Fibroblast of mammary gland (primary cell): ENCODE results near the gene EPHA4.
"Not testable (repeated sequence)": the region's sequence is repeated elsewhere in the genome, so short reads cannot be mapped to it uniquely, and the experiment has no call there.

Experiments
- DNase-seq: peaks from one replicate; pipeline ENCODE4 v3.0.0-alpha.2; 2010; ENCODE audit warnings: low read depth
- H3K4me3 ChIP-seq: 2 replicates; pipeline ENCODE4 v1.5.1; 2011; ENCODE audit warnings: low read depth, mild to moderate bottlenecking, low read length, moderate library complexity; ENCODE audit not compliant: control insufficient read depth
- CTCF ChIP-seq: conservative IDR thresholded peaks from 2 replicates; pipeline ENCODE4 v1.5.1; 2011; ENCODE audit warnings: low read depth, low read length, inconsistent platforms; ENCODE audit not compliant: control insufficient read depth, insufficient read depth

EPHA4 gene

GRCh38 chr2:221515864-221516263, 56.2 kb downstream of the EPHA4 start:
- no peak for TF ChIP-seq CTCF
- DNase-seq: no peak
- H3K4me3 ChIP-seq: no peak overlapping the region

- DNase-seq: no peak
- H3K4me3 ChIP-seq: no peak overlapping the region
- no peak for TF ChIP-seq CTCF
These were observed 57.6 kb downstream of the EPHA4 start for GRCh38 chr2:221514305-221515040.

- DNase-seq: no peak
These were observed 58.9 kb downstream of the EPHA4 start for GRCh38 chr2:221513232-221513631.

GRCh38 chr2:221511325-221511724, 60.8 kb downstream of the EPHA4 start:
- H3K4me3 ChIP-seq, DNase-seq: not testable (repeated sequence)

More at GRCh38 chr2:221513232-221513631, 58.9 kb downstream of the EPHA4 start:
- no peak overlapping the region for H3K4me3 ChIP-seq
- no peak for TF ChIP-seq CTCF

- TF ChIP-seq CTCF: no peak
These were observed 65.6 kb downstream of the EPHA4 start for GRCh38 chr2:221506469-221506868.

GRCh38 chr2:221505605-221506004, 66.5 kb downstream of the EPHA4 start:
- TF ChIP-seq CTCF: no peak
- no peak for DNase-seq
- no peak overlapping the region for H3K4me3 ChIP-seq

More at GRCh38 chr2:221506469-221506868, 65.6 kb downstream of the EPHA4 start:
- DNase-seq: no peak
- no peak overlapping the region for H3K4me3 ChIP-seq

GRCh38 chr2:221504905-221505304, 67.2 kb downstream of the EPHA4 start:
- DNase-seq: no peak
- no peak overlapping the region for H3K4me3 ChIP-seq
- TF ChIP-seq CTCF: no peak
